PC-3 (cell line): ENCODE data around the gene CNNM3.

Experiments
- CTCF ChIP-seq: fragments of 300-600 bp; sonication (generic); conservative IDR thresholded peaks from 2 replicates; pipeline ENCODE4 v1.5.1; 2017; ENCODE audit warnings: antibody characterized with exemption, low read depth, mild to moderate bottlenecking, low read length
- EZH2 ChIP-seq: fragments of 300-600 bp; sonication (generic); IDR thresholded peaks from one replicate; pipeline ENCODE4 v1.6.1; 2017; ENCODE audit warnings: antibody characterized with exemption, mild to moderate bottlenecking, low read length; ENCODE audit not compliant: unreplicated experiment
- EZH2phosphoT487 ChIP-seq: fragments of 300-600 bp; sonication (generic); IDR thresholded peaks from 2 replicates; pipeline ENCODE4 v1.6.1; 2018; ENCODE audit warnings: mild to moderate bottlenecking, antibody characterized with exemption, low read length, borderline replicate concordance

GRCh38 chr2:96859681-96860064 lies 43.6 kb downstream of the CNNM3 start:
- no peak for TF ChIP-seq CTCF
- TF ChIP-seq EZH2 = no peak
- TF ChIP-seq EZH2phosphoT487 = no peak
